PC-3 (cell line): Measurements from ENCODE around the gene BMPER. TPM values are rescaled to one million over a fixed set of nuclear protein-coding genes. Genes with fewer than 3 reads are reported as not detected.

Experiments used
- ATAC-seq: fragments of 200-7000 bp; cut with Tn5 transposase; 2 replicates; pipeline ENCODE4 v1.9.1; 2020; ENCODE audit warnings: mild to moderate bottlenecking, moderate library complexity
- BruUV-seq: library from RNA; stranded (reverse); fragments of 400-500 nt; replicated peaks from 2 replicates; lab custom pipeline; 2021; lab: Mats Ljungman, UMichigan
- CTCF ChIA-PET: fragments of 300-600 bp; sonication (Branson Sonifier 250); formaldehyde crosslinking; loops from one replicate; lab custom pipeline; 2022; ENCODE audit warnings: antibody characterized with exemption; lab: Charles Lee
- POLR2A ChIA-PET: fragments of 300-600 bp; sonication (Branson Sonifier 250); formaldehyde crosslinking; loops from one replicate; lab custom pipeline; 2022; ENCODE audit warnings: antibody characterized with exemption; ENCODE audit not compliant: unreplicated experiment; lab: Charles Lee
- DNase-seq: peaks from one replicate; pipeline ENCODE4 v3.0.0-alpha.2; 2015
- H2AFZ ChIP-seq: fragments of 300-600 bp; sonication (generic); 2 replicates; pipeline ENCODE4 v1.6.0; 2016; ENCODE audit warnings: antibody characterized with exemption, low read length
- H3F3A ChIP-seq: fragments of 300-600 bp; sonication (generic); one replicate; pipeline ENCODE4 v1.6.0; 2017; ENCODE audit warnings: antibody characterized with exemption, low read length, control low read depth, mild to moderate bottlenecking; ENCODE audit not compliant: unreplicated experiment
- H3K27ac ChIP-seq: fragments of 300-600 bp; sonication (generic); 2 replicates; pipeline ENCODE4 v1.5.1; 2016; ENCODE audit warnings: mild to moderate bottlenecking, low read length
- H3K27me3 ChIP-seq: fragments of 300-600 bp; sonication (generic); 2 replicates; pipeline ENCODE4 v1.6.1; 2016; ENCODE audit warnings: low read length, mixed read lengths
- H3K36me3 ChIP-seq: fragments of 300-600 bp; sonication (generic); 2 replicates; pipeline ENCODE4 v1.6.1; 2016; ENCODE audit warnings: low read depth, mixed run types, low read length, mixed read lengths
- H3K4me1 ChIP-seq: fragments of 300-600 bp; sonication (generic); 2 replicates; pipeline ENCODE4 v1.5.1; 2016; ENCODE audit warnings: low read length; ENCODE audit not compliant: insufficient read depth
- H3K4me2 ChIP-seq: fragments of 300-600 bp; sonication (generic); 2 replicates; pipeline ENCODE4 v1.6.0; 2016; ENCODE audit warnings: low read length
- H3K4me3 ChIP-seq: fragments of 300-600 bp; sonication (generic); 2 replicates; pipeline ENCODE4 v1.5.1; 2016; ENCODE audit warnings: mild to moderate bottlenecking, low read length, mixed read lengths
- H3K79me2 ChIP-seq: fragments of 300-600 bp; sonication (generic); 2 replicates; pipeline ENCODE4 v1.6.1; 2017; ENCODE audit warnings: low read length, mixed read lengths
- H3K9ac ChIP-seq: fragments of 300-600 bp; sonication (generic); 2 replicates; pipeline ENCODE4 v1.6.0; 2016; ENCODE audit warnings: mild to moderate bottlenecking, low read length
- H3K9me2 ChIP-seq: fragments of 300-600 bp; sonication (generic); replicated peaks from 2 replicates; pipeline ENCODE4 v1.6.1; 2016; ENCODE audit warnings: mixed run types, low read length, mixed read lengths
- H3K9me3 ChIP-seq: fragments of 300-600 bp; sonication (generic); 2 replicates; pipeline ENCODE4 v1.6.1; 2016; ENCODE audit warnings: low read length, mixed read lengths
- H4K20me1 ChIP-seq: fragments of 300-600 bp; sonication (generic); 2 replicates; pipeline ENCODE4 v1.6.1; 2016; ENCODE audit warnings: low read length, mixed read lengths
- CTCF ChIP-seq: fragments of 300-600 bp; sonication (generic); conservative IDR thresholded peaks from 2 replicates; pipeline ENCODE4 v1.5.1; 2017; ENCODE audit warnings: antibody characterized with exemption, low read depth, mild to moderate bottlenecking, low read length
- EZH2 ChIP-seq: fragments of 300-600 bp; sonication (generic); IDR thresholded peaks from one replicate; pipeline ENCODE4 v1.6.1; 2017; ENCODE audit warnings: antibody characterized with exemption, mild to moderate bottlenecking, low read length; ENCODE audit not compliant: unreplicated experiment
- EZH2phosphoT487 ChIP-seq: fragments of 300-600 bp; sonication (generic); IDR thresholded peaks from 2 replicates; pipeline ENCODE4 v1.6.1; 2018; ENCODE audit warnings: mild to moderate bottlenecking, antibody characterized with exemption, low read length, borderline replicate concordance
- intact Hi-C: fragments of 100-400 bp; cut with micrococcal nuclease; formaldehyde crosslinking; loops from 2 replicates; pipeline ENCODE4 v1.9.0; 2023
- total RNA-seq: library from RNA; depleted of rRNA; stranded (reverse); fragments of >200 nt; gene quantifications from 2 replicates; pipeline ENCODE4 v1.2.3, GENCODE V29; 2014

BMPER gene
- total RNA-seq, 1 experiment from 2014 or later, result 0.11 TPM

GRCh38 chr7:34043461-34044305, 138.3 kb downstream of the BMPER start:
- ChIA-PET POLR2A (no interaction called here), CTCF (no interaction called here)
- no peak overlapping the region for H2AFZ ChIP-seq
- no peak overlapping the region for H3K4me2 ChIP-seq
- no peaks in the 10 kb centered on the region for H3K79me2 ChIP-seq
- H3F3A ChIP-seq, result no peaks in the 10 kb centered on the region
- TF ChIP-seq EZH2 (no peak), CTCF (no peak), EZH2phosphoT487 (no peak)
- no peaks in the 10 kb centered on the region for H4K20me1 ChIP-seq
- no peak overlapping the region for H3K4me3 ChIP-seq
- DNase-seq (no peak), ATAC-seq (no peak)
- no peaks in the 10 kb centered on the region for H3K4me1 ChIP-seq
- H3K9me3 ChIP-seq, result no peaks in the 10 kb centered on the region
- H3K9me2 ChIP-seq, result no peaks in the 10 kb centered on the region
- H3K27ac ChIP-seq, result no peak overlapping the region
- H3K27me3 ChIP-seq, result peaks cover 5% of the 10 kb centered on the region; the same call in 1 of the 2 replicates
- no peaks in the 10 kb centered on the region for H3K36me3 ChIP-seq
- no TSS peak for BruUV-seq
- intact Hi-C loops, result no loop called here
- H3K9ac ChIP-seq, result no peak overlapping the region

GRCh38 chr7:34044306-34044643, 138.9 kb downstream of the BMPER start:
- H3K4me2 ChIP-seq, result no peak overlapping the region
- no peak overlapping the region for H2AFZ ChIP-seq
- intact Hi-C loops, result no loop called here
- POLR2A ChIA-PET, result no interaction called here
- DNase-seq (no peak), ATAC-seq (no peak)
- H3K4me1 ChIP-seq, result no peaks in the 10 kb centered on the region
- H3K9me2 ChIP-seq, result no peaks in the 10 kb centered on the region
- no peak overlapping the region for H3K27ac ChIP-seq
- H3K36me3 ChIP-seq, result no peaks in the 10 kb centered on the region
- H3K79me2 ChIP-seq, result no peaks in the 10 kb centered on the region
- H3K9ac ChIP-seq, result no peak overlapping the region
- no peaks in the 10 kb centered on the region for H3F3A ChIP-seq
- peaks cover 5% of the 10 kb centered on the region; the same call in 1 of the 2 replicates for H3K27me3 ChIP-seq
- no peaks in the 10 kb centered on the region for H3K9me3 ChIP-seq
- H3K4me3 ChIP-seq, result no peak overlapping the region
- no peaks in the 10 kb centered on the region for H4K20me1 ChIP-seq
- no TSS peak for BruUV-seq
- TF ChIP-seq EZH2phosphoT487, result no peak
- TF ChIP-seq CTCF, result no peak
- no peak for TF ChIP-seq EZH2
- CTCF ChIA-PET, result no interaction called here

DNA sequence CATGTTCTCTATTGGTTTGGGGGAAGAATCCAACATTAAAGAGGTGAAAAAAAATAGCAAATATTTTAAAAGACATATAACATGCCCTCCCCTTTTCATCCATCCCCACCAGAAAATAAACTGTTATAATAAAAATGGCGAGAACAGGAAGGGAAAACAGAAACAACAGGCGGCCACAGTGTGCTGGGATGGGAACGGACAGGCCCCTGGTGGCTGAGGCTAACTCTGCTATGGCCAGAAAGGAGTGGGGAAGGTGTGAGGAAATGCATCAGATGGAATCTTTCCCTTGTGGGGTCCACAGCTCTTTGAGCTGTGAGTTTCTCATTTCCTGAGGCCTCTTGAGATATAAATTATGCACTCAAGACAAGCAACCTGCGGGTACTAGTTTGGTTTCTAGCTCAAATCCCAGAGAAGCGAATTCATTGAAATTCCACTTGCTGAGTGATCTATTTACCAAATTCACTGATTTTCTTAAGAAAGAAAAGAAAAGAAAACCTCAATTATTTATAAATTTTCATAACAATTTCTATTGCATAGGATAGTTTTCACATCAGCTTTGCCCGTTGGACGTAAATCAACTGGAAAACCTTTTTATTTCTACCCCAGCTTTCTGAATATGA, 139.5 kb downstream of the BMPER start:
- Histone ChIP-seq H2AFZ (no peak overlapping the region), H3K9me3 (no peaks in the 10 kb centered on the region), H3K9me2 (no peaks in the 10 kb centered on the region), H3K36me3 (no peaks in the 10 kb centered on the region), H3K4me1 (no peaks in the 10 kb centered on the region), H3K4me3 (no peak overlapping the region), H3K9ac (no peak overlapping the region), H3K27me3 (peaks cover 5% of the 10 kb centered on the region; the same call in 1 of the 2 replicates), H4K20me1 (no peaks in the 10 kb centered on the region), H3F3A (no peaks in the 10 kb centered on the region), H3K79me2 (no peaks in the 10 kb centered on the region), H3K27ac (no peak overlapping the region), H3K4me2 (no peak overlapping the region)
- CTCF ChIA-PET, result no interaction called here
- DNase-seq (no peak), ATAC-seq (no peak)
- TF ChIP-seq EZH2 (no peak), CTCF (no peak), EZH2phosphoT487 (no peak)
- POLR2A ChIA-PET, result no interaction called here
- no TSS peak for BruUV-seq
- intact Hi-C loops, result no loop called here
